ENCODE measurements around the gene C1orf87.

Gene C1orf87

DNA sequence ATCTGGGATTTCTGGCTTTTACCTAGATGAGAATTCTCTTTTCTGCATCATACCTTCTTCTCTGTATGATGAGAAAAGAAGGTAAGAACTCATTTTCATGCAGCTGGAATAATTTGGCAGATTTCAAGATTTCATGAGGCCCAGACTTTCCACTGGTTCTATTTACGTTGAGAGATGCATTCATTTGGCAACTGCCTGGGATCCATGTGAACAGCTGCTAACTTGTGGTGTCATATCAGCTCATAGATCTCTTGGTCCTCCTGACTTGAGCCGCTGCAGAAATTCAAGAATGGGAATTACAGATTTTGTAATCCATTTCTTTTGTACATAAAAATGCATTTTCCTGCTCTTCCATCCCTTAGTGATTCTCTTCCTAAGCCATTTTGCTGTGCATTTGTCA, 17.1 kb upstream of the C1orf87 start:
- TF ChIP-seq, protein P1, sequence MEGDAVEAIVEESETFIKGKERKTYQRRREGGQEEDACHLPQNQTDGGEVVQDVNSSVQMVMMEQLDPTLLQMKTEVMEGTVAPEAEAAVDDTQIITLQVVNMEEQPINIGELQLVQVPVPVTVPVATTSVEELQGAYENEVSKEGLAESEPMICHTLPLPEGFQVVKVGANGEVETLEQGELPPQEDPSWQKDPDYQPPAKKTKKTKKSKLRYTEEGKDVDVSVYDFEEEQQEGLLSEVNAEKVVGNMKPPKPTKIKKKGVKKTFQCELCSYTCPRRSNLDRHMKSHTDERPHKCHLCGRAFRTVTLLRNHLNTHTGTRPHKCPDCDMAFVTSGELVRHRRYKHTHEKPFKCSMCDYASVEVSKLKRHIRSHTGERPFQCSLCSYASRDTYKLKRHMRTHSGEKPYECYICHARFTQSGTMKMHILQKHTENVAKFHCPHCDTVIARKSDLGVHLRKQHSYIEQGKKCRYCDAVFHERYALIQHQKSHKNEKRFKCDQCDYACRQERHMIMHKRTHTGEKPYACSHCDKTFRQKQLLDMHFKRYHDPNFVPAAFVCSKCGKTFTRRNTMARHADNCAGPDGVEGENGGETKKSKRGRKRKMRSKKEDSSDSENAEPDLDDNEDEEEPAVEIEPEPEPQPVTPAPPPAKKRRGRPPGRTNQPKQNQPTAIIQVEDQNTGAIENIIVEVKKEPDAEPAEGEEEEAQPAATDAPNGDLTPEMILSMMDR (IDR thresholded peaks at IDR 0.05; ENCODE audit: borderline replicate concordance, control extremely low read depth, extremely low read depth, insufficient read depth, missing control alignments), result no peak
- in situ Hi-C loops (cut with MboI; ENCODE audit: low sequenced_read_pairs, unreplicated experiment), result no loop called here

DNA sequence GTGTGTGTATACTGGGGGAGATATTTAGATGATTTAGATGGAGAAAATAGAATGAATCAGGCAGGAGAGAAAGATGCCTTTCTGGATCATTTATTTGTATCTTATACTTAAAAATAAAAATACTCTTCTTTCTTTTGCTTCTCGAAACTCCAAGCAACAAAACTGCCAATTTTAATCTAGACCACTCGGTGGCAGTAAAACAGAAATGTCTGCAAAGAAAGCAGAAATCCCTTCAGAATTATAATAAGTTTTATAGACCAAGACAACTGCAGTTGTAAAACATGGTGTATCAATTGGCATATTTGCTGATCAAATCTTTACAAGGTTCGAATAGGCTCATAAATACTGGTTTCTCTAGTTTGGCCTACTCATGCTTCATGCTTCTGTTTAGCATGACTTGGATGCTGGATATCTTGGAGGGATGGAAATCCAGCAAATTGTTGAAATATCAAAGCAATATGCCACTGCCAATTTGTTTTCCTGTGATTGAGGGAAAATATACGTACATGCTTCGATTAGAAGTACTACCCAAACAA, 15.1 kb upstream of the C1orf87 start:
- no peak for DNase-seq (ENCODE audit: low spot score)
- in situ Hi-C loops (cut with MboI; ENCODE audit: low sequenced_read_pairs, unreplicated experiment), result no loop called here
- TF ChIP-seq, protein P1 (IDR thresholded peaks at IDR 0.05; ENCODE audit: borderline replicate concordance, control extremely low read depth, extremely low read depth, insufficient read depth, missing control alignments), result no peak

More for the DNA sequence above, 17.1 kb upstream of the C1orf87 start:
- DNase-seq (ENCODE audit: low spot score), result no peak

DNA sequence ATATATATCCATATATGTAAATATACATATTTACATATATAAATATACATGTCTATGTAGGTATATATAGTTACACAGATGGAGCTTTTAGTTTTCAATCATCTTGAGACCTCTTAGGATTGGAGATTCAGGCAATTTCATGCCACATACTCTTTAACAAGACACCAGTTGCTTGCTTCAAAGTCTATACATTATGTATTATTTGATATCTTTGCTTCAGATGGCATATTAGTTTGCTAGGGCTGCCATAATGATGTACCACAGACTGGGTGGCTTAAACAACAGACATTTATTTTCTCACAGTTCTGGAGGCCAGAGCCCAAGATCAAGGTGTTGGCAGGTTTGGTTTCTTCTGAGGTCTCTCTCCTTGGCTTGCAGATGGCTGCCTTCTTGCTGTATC, 14.1 kb upstream of the C1orf87 start:
- TF ChIP-seq, protein P1 (IDR thresholded peaks at IDR 0.05; ENCODE audit: borderline replicate concordance, control extremely low read depth, extremely low read depth, insufficient read depth, missing control alignments), result no peak
- no peak for DNase-seq (ENCODE audit: low spot score)
- in situ Hi-C loops (cut with MboI; ENCODE audit: low sequenced_read_pairs, unreplicated experiment), result no loop called here

DNA sequence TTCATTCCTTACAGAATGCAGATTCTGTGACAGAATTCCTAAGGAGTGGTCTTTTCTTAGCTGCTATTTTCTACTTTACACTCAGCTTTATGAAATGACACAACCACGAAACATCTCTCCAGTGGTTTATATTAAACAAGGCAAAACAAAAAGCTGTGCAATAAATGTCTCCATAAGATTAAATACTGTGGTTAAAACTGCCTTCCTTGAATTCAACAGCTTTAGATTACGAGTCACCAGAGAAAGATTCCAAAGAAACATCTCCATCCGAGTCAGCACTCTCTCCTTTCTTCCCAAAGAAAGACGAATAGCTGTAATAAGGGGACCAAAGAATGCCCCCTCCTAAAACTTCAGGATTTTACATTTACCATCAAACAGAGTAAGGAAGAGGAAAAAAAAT, 4.6 kb upstream of the C1orf87 start:
- DNase-seq (ENCODE audit: low spot score), result no peak
- in situ Hi-C loops (cut with MboI; ENCODE audit: low sequenced_read_pairs, unreplicated experiment), result no loop called here
- TF ChIP-seq, protein P1 (IDR thresholded peaks at IDR 0.05; ENCODE audit: borderline replicate concordance, control extremely low read depth, extremely low read depth, insufficient read depth, missing control alignments), result no peak

DNA sequence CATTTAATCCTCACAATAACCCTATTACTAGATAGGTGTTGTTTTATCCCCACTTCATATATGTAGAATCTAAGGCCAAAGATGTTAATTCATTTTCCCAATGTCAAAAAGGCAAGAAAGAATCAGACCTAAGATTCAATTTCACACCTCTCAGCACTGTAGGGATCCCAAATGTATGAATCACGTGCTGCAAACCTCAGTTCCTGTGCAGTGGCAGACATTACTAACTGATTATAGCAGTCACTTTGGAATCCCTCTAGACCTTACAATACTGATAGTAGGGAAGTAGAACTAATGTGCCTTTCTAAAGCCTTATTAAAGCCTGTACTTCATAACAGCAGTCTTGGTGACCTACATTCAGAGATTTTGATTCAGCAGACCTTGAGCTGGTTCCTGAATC, 2.3 kb downstream of the C1orf87 start:
- DNase-seq (ENCODE audit: low spot score), result no peak
- in situ Hi-C loops (cut with MboI; ENCODE audit: low sequenced_read_pairs, unreplicated experiment), result no loop called here
- TF ChIP-seq, protein P1 (IDR thresholded peaks at IDR 0.05; ENCODE audit: borderline replicate concordance, control extremely low read depth, extremely low read depth, insufficient read depth, missing control alignments), result no peak

DNA sequence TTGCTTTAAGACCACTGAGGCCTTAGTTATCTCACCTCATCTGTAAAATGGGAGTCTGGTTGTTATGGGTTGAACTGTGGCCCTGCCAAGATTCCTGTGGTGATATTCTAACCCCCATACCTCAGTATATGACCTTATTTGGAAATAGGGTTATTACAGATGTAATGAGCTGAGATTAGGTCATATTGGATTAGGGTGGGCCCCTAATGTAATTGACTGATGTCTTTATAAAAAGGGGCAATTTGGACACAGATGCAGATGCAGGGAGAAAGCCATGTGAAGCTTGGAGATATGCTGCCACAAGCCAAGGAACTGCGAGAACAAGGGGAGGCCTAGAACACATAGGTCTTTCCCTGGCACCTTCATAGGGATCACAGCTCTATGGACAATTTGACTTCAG, 3.9 kb downstream of the C1orf87 start:
- no peak for DNase-seq (ENCODE audit: low spot score)
- TF ChIP-seq, protein P1 (IDR thresholded peaks at IDR 0.05; ENCODE audit: borderline replicate concordance, control extremely low read depth, extremely low read depth, insufficient read depth, missing control alignments), result no peak
- in situ Hi-C loops (cut with MboI; ENCODE audit: low sequenced_read_pairs, unreplicated experiment), result no loop called here

Measured in GM13976 (cell line).